NCI-H2107 treated with DMSO at 0.1 percent for 48 hours (cell line): ENCODE results near the gene POLA2.
"Not testable (repeated sequence)": the region's sequence is repeated elsewhere in the genome, so short reads cannot be mapped to it uniquely, and the experiment has no call there.

Experiments used
- DNase-seq: peaks from one replicate; lab custom pipeline; 2025; ENCODE audit not compliant: unreplicated experiment; lab: John Stamatoyannopoulos, UW

The POLA2 gene

DNA sequence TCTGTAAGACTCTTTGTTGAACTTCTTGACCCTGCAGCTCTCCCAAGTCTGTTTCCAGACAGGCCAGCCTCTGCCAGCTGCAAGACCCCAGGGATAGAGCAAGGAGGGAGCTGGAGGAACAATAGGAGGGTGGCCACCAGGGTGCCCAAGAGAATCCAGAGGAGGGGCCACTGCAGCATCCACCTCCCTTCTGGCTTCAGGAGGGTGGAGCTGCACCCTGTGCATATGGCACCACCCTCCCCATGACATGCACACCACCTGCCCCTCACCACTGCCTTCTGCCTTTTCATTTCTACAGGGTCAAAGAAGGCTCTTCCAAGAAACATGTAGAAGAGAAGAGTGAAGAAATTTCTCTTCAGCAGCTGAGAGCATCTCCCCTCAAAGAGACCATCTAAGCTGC lies 20.1 kb upstream of the POLA2 start:
- no peak for DNase-seq

DNA sequence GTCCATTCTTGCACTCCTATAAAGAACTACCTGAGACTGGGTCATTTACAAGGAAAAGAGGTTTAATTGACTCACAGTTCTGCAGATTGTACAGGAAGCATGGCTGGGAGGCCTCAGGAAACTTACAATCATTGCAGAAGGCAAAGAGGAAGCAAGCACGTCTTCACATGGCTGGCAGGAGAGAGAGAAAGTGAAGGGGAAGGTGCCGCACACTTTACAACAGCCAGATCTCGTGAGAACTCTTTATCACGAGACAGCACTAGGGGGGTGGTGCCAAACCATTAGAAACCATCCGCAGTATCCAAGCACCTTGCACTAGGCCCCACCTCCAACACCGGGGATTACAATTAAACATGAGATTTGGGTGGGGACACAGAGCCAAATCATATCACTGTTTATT lies 19.4 kb upstream of the POLA2 start:
- DNase-seq: no peak

DNA sequence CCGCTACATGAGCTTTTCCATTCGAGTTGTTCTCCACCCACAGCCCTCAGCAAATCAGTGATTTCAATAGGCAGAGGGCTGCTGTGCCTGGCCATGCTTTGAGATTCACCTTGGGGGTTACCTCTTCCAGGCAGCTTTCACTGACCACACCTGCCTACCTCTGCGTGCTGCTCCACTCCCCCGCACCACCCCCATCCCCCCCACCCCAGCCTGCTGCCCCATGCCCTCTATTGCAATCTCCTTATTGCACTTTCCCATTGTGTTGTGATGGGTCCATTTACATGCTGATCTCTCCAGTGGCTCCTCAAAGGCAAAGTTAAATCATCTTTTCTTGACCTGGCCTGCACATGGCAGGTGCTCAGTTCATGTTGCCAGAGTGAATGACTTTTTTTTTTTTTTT lies 18.0 kb upstream of the POLA2 start:
- DNase-seq: no peak

DNA sequence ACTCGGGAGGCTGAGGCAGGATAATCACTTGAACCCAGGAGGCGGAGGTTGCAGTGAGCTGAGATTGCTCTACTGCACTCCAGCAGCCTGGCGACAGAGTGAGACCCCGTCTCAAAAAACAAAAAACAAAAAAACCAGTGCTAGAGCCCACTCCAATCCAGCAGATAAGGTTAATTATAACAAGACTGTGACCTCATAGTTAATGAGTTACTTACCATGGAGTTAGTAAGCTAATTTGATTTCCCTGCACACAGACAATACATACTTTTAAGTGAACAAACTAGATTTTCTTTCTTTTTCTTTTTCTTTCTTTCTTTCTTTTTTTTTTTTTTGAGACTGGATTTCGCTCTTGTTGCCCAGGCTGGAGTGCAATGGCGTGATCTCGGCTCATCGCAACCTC lies 16.7 kb upstream of the POLA2 start:
- DNase-seq: not testable (repeated sequence)

DNA sequence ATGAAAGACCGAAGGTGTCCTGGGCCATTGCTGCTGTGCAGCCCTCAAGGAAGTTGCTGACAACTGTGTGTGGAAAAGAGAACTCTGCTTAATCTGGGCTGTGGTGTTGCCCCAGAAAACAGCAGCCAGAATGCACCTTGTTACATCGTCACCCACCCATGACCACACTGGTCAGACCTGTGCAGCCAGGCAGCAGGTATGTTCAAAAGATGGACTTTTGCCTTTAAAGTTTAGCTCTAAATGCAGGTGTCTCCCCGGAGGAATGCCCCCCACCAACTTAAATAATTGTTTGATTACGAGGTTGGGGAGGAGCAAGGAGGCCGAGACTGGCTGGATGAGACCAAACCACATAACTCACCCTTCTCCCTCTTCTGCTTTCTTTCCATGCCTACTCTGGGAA lies 15.3 kb upstream of the POLA2 start:
- no peak for DNase-seq

DNA sequence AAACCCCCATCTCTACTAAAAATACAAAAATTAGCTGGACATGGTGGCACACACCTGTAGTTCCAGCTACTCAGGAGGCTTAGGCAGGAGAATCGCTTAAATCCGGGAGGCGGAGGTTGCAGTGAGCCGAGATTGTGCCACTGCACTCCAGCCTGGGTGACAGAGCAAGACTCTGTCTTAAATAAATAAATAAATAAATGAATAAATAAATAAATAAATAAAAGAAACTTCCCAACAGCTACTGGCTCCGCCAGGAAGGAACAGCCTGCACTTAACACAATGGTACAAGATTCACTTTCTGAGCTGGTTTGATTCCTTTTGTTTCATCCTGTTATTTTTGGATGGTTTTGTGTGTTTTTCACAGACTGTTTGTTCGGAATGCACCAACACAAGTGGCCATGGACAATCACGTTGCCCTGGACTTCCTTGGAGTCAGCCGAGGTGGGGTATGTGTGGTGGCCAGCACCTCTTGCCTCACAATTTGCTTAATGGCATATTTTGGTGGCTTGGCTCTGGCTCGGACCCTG lies 13.5 kb upstream of the POLA2 start:
- DNase-seq: not testable (repeated sequence)

DNA sequence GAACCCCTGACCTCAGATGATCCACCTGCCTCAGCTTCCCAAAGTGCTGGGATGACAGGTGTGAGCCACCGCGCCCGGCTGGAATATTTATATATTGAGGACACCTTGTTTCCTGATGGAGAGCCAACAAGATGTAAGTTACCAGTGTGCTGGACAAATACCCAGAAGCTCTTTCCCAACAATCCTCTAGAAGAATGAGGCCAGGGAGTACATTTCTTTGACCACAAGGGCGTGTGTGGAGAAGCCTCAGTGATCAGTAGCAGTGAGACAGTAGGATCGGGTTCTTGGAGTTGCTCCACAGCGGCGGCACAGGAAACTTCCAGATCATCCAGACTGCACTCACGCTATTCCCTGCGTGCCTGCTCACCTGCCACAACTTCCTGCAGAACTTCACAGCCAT lies 10.3 kb upstream of the POLA2 start:
- no peak for DNase-seq

DNA sequence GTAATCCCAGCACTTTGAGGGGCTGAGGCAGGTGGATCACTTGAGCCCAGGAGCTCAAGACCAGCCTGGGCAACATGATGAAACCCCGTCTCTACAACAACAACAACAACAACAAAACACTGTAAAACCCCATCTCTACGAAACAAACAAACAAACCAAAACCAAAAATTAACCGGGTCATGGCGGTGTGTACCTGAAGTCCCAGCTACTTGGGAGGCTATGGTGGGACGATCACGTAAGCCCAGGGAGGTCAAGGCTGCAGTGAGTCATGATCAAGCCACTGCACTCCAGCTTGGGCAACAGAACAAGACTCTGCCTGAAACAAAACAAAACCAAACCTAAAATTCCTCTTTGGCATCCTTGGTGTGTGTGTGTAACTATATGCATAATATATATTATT lies 7.0 kb upstream of the POLA2 start:
- DNase-seq: no peak

DNA sequence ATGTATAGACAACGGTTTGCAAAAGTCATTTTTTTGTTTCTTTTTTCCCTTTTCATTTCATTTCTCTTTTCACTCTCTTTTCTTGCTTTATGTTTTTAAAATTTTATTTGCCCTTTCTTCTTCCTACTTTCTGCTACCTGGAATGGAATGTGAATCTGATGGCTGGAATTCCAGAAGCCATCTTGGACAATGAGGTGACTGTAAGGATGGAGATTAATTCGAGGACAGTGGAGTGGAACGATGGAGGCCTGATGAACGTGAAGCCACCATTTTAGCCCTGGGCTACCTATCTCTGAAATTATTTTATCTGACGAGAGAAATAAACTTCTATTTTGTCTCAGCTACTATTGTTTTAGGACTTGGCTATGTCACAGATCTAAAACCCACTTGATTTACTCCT lies 2.8 kb upstream of the POLA2 start:
- no peak for DNase-seq

DNA sequence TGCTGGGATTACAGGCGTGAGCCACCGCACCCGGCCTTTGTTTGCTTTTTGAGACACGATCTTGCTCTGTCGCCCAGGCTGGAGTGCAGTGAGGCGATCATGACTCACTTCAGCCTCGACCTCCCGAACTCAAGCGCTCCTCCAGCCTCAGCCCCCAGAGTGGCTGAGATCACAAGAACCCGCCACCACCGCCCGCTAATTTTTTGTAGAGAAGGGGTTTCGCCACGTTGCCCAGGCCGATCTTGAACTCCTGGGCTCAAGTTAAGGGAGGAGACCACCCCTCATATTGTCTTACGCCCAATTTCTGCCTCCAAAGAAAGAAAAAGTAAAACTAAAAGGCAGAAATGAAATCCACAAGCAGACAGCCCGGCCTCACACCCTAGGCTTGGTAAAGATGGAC lies 1.5 kb upstream of the POLA2 start:
- DNase-seq: no peak

DNA sequence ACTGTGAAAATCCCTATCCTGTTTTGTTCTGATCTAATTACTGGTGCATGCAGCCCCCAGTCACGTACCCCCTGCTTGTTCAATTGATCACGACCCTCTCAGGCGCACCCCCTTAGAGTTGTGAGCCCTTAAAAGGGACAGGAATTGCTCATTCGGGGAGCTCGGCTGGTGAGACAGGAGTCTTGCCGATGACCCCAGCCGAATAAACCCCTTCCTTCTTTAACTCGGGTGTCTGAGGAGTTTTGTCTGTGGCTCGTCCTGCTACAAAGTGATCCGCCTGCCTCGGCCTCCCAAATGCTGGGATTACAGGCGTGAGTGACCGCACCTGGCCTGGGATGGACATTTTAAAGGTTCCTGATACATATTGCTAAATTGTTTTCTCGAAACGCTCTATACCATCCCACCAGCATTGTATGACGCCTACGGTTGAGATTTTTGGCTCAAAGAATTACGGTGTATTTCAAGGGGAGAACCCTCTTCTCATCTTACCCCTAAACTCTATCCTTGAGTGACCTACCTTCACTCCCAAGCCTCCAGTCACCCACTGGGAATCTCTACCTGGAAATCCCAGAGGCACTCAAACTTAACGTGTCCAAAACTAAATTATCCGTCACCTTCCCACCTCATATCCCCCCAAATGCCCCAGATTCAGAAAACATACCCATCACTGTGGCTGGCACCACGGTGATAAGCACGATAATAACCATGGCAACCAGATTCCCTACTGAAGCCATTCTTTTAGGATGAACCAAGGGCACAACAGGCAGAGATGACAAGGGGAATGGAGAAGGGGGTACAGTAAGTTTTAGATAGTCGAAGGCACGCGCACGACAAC lies 789 bp upstream of the POLA2 start:
- DNase-seq: no peak

DNA sequence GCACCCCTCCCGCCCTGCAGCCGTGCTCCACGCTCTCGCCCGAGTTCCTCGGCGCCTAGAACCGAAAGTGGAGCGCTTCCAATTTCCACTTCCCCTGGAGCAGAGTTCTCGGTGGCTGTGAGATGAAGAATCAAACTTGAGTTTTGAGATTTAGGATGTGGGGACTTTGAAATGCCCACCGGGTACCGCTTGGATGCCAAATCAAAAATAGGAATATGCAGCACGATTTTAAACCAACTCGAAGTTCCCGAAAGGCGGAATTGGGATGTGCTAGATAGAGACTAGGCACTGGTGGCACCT lies 569 bp downstream of the POLA2 start:
- no peak for DNase-seq

DNA sequence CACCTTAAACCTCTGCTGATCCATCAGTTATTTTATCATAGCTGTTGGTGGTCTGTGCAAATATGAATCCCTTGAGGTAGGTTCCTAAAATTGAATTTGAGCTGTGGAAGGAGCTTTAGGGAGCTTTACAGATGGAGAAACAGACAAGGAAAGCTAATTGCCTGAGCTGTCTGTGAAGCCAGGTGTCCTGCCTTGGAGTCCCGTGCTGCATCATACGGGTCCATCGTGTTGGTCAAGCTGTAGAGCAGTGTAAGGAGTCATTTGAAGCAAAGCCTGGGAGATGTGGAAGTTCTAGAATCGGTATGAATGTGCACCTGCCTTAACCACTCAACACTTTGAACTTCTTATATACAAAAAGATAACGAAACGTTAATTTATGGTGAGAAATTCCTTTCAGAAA lies 1.0 kb downstream of the POLA2 start:
- DNase-seq: no peak

DNA sequence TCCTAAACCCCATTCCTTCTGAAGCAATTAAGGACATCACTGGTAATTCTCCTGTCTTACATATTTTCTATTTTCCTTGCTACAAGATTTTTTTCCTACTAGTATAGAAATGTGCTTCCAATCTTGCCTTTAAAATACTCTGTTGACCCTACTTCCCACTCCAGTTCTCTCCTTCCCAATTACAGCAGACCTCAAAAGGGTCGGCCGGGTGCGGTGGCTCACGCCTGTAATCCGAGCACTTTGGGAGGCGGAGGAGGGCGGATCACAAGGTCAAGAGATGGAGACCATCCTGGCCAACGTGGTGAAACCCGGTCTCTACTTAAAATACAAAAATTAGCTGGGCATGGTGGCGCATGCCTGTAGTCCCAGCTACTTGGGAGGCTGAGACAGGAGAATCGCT lies 3.0 kb downstream of the POLA2 start:
- not testable (repeated sequence) for DNase-seq

DNA sequence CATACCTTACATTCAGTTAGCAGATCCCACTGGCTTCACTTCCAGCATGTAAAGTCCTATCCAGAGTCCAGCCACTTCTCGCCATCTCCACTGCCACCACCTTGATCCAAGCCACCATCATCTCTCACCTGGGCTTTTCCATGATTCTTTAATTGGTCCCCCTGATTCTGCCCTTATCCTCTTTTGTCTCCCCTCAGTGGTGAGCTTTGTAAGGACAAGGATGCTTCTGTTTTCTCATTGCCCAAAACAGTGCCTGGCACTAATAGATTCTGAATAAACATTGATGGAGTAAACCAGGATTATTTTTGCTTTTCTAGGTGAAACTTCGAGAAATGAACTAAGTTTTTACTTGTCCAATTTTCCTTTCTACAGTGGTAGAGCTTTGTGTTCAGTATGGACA lies 4.4 kb downstream of the POLA2 start:
- no peak for DNase-seq

DNA sequence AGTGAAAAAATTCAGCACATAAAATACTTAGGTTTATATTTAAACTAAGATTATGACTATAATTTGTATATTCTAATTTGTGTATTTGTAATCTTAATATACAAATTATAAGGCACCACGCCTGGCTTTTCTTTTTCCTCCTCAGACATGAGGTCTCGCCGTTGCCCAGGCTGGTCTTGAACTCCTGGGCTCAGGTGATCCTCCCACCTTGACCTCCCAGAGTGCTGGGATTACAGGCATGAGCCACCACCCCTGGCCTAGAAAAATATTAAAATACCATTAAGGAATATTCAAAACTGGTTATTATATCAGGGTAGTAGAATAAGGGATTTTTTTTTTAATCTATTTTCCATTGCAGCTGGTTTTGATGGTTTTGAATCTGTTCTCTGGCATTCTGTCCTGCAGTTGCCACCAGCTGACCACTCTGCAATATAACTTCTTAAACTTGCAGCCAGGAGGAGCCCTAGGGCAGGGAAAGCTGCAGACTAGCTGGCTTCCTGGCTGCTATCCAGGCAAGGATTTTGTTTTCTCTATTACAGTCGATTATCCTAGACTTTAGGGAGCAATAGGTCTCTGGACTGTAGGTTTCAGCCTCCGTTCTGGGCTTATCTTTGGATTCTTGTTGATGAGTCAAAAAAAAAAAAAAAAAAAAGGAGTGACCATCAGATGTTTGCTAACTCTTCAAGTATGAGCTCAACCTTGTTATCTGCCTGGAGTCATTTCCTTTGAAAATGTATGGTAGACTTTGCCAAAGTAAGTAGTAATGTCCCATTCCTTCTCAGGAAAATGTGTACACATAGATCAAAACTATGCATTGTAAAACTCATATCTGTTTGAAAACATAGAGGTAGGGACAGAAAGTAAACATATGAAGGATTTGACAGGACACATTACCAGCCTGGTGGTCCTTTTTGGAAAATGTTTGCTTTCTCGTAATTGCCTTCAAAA lies 13.2 kb downstream of the POLA2 start:
- peak; percentile 53 for DNase-seq

DNA sequence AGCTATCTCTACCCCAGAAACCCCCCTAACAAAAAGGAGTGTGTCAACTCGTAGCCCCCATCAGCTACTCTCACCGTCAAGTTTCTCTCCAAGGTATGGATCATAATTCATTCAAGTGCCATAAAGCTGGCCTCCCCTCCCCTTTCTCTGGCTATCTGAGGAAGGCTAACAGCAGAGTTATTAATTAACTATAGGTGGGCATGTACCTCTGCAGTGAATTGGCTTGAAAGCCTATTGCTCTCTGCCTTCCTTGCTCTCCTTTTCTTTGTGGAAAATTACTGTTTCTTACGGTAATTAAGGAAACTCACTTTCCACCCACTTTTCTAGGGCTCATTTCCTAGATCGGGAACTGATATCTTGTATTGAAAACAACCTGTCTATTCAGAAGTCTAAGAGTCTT lies 14.1 kb downstream of the POLA2 start:
- no peak for DNase-seq

DNA sequence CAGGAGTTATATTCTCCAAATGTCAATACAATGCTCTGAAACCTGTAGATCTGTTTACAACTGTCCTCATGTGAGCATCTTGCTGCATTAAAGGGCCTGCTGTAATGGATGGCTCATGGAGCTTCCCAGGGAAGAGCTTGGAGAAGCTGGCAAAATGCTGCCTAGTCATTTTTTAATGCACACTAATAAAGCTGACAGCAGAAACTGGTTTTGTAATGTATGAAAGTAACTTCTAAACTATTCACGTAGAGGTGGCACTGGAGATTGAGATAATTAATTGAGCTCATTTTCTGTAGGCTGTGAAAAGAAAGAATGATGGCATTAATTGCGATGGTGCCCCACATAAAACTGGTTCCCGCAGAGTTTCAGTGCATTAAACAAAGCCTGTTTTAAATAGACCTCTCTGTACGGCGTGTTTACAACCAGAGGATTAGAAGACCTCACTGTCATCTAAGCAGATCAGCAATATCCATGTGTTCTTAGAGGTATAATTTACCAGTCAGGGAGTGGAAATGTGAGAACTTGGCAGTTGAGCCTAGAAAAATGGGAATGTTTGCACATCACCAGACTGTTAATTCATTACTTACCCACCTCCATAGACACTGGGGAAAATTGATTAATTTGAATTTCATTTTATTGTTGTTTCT lies 16.0 kb downstream of the POLA2 start:
- DNase-seq: no peak

DNA sequence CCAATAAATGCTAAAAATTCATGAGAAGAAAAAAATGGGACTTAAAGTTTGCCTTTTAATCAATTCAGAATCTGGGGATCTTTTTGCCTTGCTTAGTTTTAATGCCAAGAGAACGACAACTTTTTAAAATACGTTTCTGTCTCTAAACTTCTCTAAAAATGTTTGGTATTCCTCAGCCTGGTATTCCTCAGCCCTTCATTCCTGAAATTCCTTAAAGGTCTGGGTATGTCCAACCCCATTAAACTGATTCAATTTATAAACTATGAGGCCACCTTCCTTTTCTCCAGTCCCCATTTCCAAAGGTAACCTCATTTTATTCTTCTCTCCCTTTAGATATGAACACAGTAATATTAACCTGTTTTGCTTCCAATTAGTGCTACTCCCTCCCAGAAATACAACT lies 16.6 kb downstream of the POLA2 start:
- DNase-seq: no peak

DNA sequence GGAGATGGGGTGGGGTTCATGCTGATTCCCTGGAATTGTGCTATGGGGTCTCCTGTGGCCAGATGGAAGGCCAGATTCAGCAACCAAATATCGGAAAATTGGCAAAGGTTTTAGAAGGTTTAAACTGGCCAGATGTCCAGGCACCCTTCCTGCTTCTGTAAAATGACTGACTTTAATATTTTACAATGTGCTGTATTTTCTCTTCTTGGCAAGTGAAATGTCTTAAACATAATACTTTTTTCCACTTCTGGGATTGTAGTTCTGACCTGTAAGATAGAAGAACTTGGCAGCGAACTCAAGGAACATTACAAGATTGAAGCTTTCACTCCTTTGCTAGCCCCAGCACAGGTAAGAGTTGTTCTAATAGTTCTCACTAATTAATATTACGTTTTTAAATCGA lies 17.5 kb downstream of the POLA2 start:
- DNase-seq: no peak

DNA sequence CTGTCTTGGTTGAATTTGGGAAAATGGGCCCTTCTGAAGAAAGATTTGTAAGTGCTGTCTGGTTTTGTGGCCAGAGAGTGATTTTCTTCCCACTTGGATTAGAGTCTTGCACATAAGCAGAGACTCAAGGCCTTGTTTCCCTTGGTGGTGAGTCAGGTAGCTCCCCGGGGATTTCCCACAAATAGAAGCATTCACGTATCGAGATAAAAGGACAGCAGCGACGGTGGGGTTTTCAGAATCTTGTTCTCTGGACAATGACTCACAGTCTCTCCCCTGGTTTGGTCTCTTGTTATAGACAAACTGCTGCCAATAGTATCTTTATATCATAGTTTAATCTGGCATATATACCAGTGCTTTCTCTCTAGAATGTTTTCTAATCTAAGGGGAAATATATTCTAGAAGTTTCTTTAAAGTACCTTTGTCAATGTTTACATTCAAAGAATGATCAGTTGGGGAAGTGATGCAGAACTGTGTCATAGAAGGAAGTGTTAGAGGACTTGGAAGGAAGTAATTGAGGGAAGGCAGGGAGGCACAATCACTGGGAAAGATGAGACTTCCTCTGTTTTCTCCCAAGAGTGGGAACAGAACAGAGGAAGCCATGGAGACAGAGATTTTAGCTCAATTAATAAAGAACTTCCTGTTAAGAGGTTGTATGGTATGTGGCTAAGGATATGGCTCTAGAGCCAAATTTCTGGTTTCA lies 18.1 kb downstream of the POLA2 start:
- no peak for DNase-seq
